ENCODE measurements around the gene SPDYC. TPM values are rescaled to one million over a fixed set of nuclear protein-coding genes. Genes with fewer than 3 reads are reported as not detected.

SPDYC gene
- total and polyA plus RNA-seq, 9 of the 15 experiments (the other 6 are each of a cell fraction or from before 2014, with no cell fraction given): 4.4 to 18.8 (median 9.2) TPM

DNA sequence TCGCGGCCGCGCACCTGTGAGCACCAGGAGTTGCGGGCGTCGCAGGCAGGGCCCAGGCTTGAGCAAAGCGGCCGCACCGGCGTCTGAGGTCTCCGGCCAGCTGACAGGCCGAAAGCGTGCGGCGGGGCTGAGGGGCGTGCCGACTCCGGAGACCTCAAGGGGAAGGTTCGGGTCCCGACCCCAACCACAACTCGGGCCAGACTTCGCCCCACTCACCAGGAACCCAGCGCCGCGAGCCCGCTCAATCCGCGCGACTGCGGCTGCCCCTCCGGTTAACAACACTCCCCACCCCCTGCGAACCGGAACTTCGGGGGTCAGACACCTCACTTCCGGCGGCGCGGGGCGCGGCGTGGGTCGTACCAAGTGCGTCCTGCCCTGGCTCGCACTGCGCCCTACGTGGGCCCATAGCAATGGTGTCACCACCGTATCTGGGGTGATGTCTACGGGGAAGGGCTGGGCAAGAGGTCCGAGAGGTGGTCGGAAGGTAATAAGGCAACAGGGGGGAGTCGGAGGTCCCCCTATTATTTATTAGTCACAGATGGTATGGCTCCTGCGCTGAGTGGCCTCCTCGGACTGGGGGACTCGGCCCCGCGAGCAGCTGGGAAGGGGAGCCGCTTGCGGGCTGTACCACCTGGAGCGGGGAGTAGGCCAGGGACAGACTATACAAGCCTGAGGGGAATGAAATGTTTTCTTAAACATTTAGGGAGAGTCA lies 35.6 kb upstream of the SPDYC start, which contains the start of gene SYVN1:
TSS of gene SYVN1 (minus strand) at position 280 of the 712 bp plus-strand sequence. CDS start 918 bp downstream, outside the sequence.
- in situ Hi-C loops (cut with MboI): no loop called here
- ChIA-PET POLR2A (interaction anchor here (0.6 to 8.4 kb wide), 25 partner anchors 9 to 365 kb away, joined by 3 to 182 read pairs (median 5); partner anchors contain the start of genes CAPN1, FAU, MALAT1 and MRPL49), CTCF (ENCODE audit: low intra/inter-chr PET ratio) (interaction anchor here (0.6 kb wide), 1 partner anchor 47 kb away, joined by 3 read pairs; no protein-coding TSS in a partner anchor)
- WGBS (ENCODE audit: insufficient coverage, low coverage, missing lambda C conversion rate): under 1% methylated on average over 52 of the region's 60 CpGs
- Histone ChIP-seq H2AFZ (ENCODE audit: low read depth, low read length) (peak within 1 kb of the TSS; percentile 94), H4K20me1 (replicated peaks; ENCODE audit: control insufficient read depth, insufficient read depth, low read length) (peaks cover 7% of the 10 kb centered on the region; the same call in 1 of the 2 replicates), H3K36me3 (ENCODE audit: control insufficient read depth, insufficient read depth, low read length) (peaks cover 37% of the 10 kb centered on the region), H3K9me1 (ENCODE audit: control insufficient read depth, insufficient read depth, low read length) (peaks cover 4% of the 10 kb centered on the region), H3K27ac (ENCODE audit: extremely low read depth, low read depth, low read length) (peak within 1 kb of the TSS; percentile 98), H3K9me3 (replicated peaks; ENCODE audit: control insufficient read depth, insufficient read depth, low read depth, low read length) (no peaks in the 10 kb centered on the region), H3K27me3 (ENCODE audit: control insufficient read depth in 2 of 2, insufficient read depth in 2 of 2, low read length in 2 of 2) (no peaks in the 10 kb centered on the region; a peak in 1 of 5 replicates), H3K4me2 (ENCODE audit: insufficient read depth, low read length) (peak within 1 kb of the TSS; percentile 98), H3K4me3 (peak within 1 kb of the TSS; percentile 96), H3K9ac (ENCODE audit: insufficient read depth in 1 of 2, low read depth in 2 of 2, low read length in 2 of 2) (peak within 1 kb of the TSS; percentile 98 to 99), H3K4me1 (replicated peaks in 1 of 2; ENCODE audit: control insufficient read depth in 2 of 2, insufficient read depth in 2 of 2, low read length in 2 of 2) (peaks cover 21 to 49% of the 10 kb centered on the region in 2 experiments; a peak in 4 of 5 replicates), H3K79me2 (ENCODE audit: control insufficient read depth, insufficient read depth, low read length) (peaks cover 41% of the 10 kb centered on the region)
- BruUV-seq (replicated peaks): no TSS peak
- no peak for FAIRE-seq
- peak; percentile 91 to 94 (median 92) for DNase-seq (ENCODE audit: extremely low read depth in 1 of 4, low spot score in 3 of 4)
- intact Hi-C loops (cut with micrococcal nuclease): loop anchor here (2.0 kb wide), 2 partner anchors 34 to 46 kb away; partner anchors contain the start of gene CAPN1
- ATAC-seq: peak; percentile 85
- TF ChIP-seq, protein P1, sequence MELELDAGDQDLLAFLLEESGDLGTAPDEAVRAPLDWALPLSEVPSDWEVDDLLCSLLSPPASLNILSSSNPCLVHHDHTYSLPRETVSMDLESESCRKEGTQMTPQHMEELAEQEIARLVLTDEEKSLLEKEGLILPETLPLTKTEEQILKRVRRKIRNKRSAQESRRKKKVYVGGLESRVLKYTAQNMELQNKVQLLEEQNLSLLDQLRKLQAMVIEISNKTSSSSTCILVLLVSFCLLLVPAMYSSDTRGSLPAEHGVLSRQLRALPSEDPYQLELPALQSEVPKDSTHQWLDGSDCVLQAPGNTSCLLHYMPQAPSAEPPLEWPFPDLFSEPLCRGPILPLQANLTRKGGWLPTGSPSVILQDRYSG (tag; conservative IDR thresholded peaks at IDR 0.05; ENCODE audit: low read depth): no peak
- TF ChIP-seq SIN3A (IDR thresholded peaks at IDR 0.05; ENCODE audit: borderline replicate concordance in 2 of 2, control insufficient read depth in 1 of 2, low read depth in 2 of 2, low read length in 2 of 2) (peak; percentile 85 to 96), CSDE1 (IDR thresholded peaks at IDR 0.05) (no peak), NR2C1 (IDR thresholded peaks at IDR 0.05) (peak; percentile 88), NR2C1 (tag; IDR thresholded peaks at IDR 0.05) (peak; percentile 84), ARID2 (IDR thresholded peaks at IDR 0.05) (no peak), MTA3 (IDR thresholded peaks at IDR 0.05; ENCODE audit: borderline replicate concordance) (0 out of 2 replicates have a peak, but pooled peaks have one; percentile 70), NFRKB (IDR thresholded peaks at IDR 0.05; ENCODE audit: low read depth) (peak; percentile 53; the same call in 1 of the 2 replicates), ZNF311 (CRISPR knock-in tag; IDR thresholded peaks at IDR 0.05) (no peak), NEUROD1 (IDR thresholded peaks at IDR 0.05; ENCODE audit: borderline replicate concordance, low read depth, low read length, partially characterized antibody) (peak; percentile 46), HIVEP1 (CRISPR knock-in tag; IDR thresholded peaks at IDR 0.05) (no peak), L3MBTL2 (IDR thresholded peaks at IDR 0.05) (peak; percentile 11), BCOR (IDR thresholded peaks at IDR 0.05) (no peak), CREB1 (IDR thresholded peaks at IDR 0.05) (peak; percentile 76), CREB1 (CRISPR knock-in tag; IDR thresholded peaks at IDR 0.05) (peak; percentile 89), ELF4 (CRISPR knock-in tag; IDR thresholded peaks at IDR 0.05) (no peak; the same call in 1 of the 2 replicates), BCL6 (CRISPR knock-in tag; IDR thresholded peaks at IDR 0.05) (no peak), ETV5 (CRISPR knock-in tag; IDR thresholded peaks at IDR 0.05; ENCODE audit: low read depth) (peak; percentile 93)
- TF ChIP-seq, protein P2, sequence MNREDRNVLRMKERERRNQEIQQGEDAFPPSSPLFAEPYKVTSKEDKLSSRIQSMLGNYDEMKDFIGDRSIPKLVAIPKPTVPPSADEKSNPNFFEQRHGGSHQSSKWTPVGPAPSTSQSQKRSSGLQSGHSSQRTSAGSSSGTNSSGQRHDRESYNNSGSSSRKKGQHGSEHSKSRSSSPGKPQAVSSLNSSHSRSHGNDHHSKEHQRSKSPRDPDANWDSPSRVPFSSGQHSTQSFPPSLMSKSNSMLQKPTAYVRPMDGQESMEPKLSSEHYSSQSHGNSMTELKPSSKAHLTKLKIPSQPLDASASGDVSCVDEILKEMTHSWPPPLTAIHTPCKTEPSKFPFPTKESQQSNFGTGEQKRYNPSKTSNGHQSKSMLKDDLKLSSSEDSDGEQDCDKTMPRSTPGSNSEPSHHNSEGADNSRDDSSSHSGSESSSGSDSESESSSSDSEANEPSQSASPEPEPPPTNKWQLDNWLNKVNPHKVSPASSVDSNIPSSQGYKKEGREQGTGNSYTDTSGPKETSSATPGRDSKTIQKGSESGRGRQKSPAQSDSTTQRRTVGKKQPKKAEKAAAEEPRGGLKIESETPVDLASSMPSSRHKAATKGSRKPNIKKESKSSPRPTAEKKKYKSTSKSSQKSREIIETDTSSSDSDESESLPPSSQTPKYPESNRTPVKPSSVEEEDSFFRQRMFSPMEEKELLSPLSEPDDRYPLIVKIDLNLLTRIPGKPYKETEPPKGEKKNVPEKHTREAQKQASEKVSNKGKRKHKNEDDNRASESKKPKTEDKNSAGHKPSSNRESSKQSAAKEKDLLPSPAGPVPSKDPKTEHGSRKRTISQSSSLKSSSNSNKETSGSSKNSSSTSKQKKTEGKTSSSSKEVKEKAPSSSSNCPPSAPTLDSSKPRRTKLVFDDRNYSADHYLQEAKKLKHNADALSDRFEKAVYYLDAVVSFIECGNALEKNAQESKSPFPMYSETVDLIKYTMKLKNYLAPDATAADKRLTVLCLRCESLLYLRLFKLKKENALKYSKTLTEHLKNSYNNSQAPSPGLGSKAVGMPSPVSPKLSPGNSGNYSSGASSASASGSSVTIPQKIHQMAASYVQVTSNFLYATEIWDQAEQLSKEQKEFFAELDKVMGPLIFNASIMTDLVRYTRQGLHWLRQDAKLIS (CRISPR knock-in tag; IDR thresholded peaks at IDR 0.05): no peak
